GM21423 (cell line): ENCODE results near the gene ARID3C.

ENCODE experiments used
- ATAC-seq: cut with Tn5 transposase; IDR thresholded peaks from one replicate; pipeline ENCODE4 v1.9.1; 2021; ENCODE audit warnings: mild to moderate bottlenecking, moderate library complexity; ENCODE audit not compliant: unreplicated experiment

Gene ARID3C

DNA sequence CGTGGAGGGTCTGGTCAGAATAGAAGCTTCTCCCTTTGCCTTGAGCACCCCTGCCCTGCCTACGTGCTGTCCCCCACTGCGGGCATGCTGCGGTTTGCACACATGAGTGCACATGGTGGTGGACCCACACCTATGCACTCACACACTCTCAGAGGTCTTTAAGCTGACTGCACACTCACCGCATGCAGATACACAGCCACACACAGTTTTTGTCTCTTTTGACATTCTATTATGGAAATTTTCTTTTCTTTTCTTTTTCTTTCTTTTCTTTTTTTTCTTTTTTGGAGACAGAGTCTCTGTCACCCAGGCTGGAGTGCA is 584 bp upstream of the ARID3C start:
- ATAC-seq, result no peak

DNA sequence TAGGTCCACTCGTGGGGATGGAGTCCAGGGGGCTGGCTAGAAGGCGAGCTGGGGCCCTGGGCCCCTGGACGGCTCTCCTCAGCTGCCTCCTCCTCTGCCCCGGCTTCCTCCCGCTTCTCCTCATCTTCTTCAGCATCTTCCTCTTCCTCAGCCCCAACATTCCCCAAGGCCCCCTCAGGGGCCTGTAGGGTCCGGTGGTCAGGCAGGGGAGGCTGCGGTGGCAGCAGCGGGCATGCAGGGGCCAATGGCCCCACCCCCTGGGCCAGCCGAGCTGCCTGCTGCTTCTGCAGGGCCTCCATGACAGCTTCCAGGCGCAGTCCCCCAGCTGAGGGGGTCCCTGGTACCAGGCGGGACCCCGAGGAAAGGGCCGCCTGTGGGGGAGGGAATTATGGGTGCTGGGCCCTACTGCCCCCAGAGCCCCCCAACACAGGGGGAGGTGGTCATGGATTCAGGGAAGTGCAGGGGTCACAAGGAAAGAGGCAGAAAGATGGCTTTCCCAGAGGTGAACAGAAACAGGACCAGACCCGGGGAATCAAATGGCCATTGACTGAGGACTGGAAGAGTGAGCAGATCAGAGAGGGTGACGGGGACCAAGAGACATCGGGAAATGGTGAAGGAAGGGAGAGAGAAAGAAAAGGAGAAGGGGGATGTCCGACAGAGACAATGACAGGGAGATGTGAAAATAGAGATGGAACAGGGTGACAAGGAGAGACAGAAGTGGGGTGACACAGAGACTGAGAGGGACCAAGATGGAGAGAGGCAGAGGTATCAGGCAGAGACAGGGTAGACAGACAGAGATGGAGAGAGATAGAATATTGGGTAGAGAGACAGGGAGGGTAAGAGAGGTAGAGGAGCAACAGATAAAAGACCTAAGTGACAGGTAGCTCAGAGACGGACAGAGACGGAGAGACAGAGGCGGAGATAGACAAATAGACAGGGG is 880 bp downstream of the ARID3C start:
- no peak for ATAC-seq

DNA sequence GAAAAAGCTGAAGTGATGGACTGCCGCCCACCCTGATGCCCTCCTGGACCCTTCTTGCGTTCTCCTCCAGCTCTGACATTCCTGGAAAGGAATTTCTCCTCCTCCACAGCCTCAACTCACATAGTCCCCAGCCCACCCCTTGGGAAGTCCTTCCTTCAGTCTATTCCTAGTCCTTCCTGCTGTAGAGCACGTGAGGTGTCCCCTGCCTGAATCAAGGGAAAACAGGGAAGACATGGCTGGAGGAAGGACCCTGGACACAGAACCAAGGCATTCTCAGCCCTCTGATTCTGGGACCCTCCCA is 3.7 kb downstream of the ARID3C start:
- ATAC-seq, result no peak

DNA sequence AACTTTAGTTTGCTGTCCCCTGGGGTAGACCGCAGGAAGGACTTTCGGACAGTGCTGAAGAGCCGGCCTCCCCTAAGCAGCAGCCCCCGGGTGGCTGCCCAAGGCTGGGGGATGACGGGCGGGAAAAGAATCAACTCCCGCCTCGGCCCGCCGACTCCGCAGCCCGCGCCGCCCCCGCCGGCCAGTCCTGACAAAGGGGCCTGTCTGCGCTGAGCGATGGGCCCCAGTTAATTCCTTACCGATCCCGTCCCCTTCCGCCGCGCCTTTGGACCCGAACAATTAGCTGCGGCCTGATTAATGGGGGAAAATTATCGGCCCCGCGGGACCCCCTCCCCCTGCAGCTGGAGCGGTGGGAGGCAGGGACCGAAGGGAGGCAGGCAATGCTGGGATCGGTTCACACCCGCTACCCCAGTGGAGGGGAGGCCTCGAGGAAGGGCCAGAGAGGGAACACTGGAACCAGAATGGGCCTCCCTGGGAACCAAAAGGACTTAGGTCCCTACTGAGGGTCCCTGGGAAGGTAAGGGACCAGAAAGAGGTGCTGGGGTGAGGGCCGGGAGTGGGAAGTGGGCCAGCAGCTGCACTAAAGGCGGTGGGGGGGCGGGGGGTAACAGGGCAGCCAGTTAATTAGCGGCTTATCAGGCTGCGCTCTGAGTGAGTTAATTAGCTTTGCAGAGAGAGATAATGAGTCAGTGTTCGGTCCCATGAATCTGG is 4.2 kb downstream of the ARID3C start:
- no peak for ATAC-seq

DNA sequence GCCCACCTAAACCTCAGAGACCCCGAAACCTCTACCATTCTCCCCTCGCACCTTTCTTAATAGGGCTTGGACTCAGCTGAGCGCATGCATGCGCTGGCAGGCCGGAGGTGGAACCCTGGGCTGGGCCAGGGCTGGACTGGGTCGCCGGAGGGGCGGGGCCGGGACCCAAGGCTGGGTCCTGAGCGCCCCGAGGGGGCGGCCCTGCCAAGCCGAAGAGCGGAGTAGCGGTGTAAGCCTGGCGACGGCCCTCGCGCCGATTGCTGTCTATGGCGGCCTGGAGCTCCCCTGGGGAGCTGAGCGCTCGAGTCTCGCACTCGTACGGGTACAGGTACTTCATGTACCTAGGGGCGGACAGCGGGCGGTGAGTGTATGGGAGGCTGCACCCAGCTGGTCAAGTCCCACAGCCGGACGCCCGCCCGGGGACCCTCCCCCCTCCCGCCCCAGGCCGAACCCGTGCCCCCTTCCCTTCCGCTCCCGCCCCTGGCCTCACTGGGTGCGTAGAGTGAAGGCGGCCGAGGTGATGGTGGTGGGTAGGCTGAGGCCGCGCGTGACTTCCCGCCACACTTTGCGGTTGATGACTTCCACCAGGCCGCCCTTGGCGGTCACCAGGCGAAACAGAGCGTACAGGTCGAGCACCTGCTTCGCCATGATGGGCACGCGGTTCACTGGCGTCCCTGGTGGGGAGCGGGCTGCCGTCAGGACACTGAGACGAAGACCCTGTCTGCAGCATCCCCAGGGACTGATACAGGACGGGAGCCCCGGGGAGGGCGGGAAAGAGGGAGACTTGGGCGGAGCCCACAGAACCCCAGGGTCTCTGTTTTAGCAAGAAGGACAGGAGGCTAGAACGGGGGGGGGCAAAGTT is 5.3 kb downstream of the ARID3C start:
- ATAC-seq, result no peak

DNA sequence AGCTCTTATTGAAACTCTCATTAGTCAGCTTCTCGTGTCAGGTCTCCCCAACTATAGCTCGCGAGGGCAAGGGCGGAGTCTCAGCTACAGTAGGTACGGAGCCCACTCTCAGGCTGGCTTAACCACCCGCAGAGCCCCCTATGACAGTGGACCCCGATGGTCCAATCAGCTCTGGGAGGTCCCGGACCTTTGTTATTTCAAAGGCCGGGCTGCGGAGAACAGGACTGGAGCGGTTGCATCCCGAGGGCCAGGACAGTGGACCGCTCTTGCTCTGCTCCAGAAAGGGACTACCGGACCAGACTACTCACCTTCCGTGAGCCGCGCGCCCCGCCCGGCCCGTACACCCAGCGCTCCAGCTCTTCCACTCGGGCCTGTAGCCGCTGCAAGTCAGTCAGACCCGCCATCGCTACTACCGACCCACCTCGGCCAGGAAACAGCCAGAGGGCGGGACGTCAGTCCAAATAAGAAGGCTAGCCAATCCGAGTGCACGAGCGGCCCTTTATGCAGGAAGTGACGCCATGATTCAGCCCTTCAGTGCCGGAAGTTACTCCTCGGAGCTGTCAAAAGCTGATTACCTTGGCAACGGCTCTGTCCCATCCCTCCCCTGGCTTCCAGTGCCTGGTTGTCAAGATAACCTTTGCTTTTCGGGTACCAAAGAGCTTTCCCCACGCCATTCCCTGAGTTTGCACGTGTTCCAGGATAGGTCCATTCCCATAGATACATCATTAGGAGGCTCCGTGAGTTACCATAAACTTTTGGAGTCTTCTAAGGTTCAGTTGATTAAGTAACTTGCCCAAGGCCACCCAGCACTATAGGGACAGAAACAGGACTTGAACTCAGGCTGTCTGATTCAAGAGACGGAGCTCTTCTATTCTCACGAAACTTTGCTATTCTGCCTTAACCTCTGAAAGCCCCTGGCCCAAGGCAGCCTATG is 8.5 kb downstream of the ARID3C start, which contains the start of gene DCTN3:
Gene DCTN3 (minus strand): TSS at position 435 of the 934 bp plus-strand sequence. CDS start 31 bp downstream, at position 404.
- peak; percentile 97 for ATAC-seq

DNA sequence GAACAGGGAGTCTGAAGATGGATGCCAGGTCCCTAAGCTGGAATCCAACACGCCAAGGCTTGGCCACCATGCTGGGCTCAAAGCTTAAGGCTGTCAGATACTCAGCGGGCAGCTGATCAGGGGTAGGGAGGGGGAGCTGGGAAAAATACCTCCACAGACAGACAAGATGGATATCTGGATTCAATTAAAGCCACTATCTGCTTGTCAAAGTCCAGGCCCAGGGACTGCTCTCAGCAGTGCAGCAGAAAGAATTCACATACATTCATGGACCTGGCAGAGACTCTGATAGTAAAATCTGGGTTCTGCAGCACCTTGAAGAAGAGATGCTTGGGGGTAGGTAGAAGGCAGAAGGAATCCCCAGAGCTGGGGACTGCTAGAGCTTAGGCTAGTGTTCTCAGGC is 13.7 kb downstream of the ARID3C start:
- no peak for ATAC-seq

DNA sequence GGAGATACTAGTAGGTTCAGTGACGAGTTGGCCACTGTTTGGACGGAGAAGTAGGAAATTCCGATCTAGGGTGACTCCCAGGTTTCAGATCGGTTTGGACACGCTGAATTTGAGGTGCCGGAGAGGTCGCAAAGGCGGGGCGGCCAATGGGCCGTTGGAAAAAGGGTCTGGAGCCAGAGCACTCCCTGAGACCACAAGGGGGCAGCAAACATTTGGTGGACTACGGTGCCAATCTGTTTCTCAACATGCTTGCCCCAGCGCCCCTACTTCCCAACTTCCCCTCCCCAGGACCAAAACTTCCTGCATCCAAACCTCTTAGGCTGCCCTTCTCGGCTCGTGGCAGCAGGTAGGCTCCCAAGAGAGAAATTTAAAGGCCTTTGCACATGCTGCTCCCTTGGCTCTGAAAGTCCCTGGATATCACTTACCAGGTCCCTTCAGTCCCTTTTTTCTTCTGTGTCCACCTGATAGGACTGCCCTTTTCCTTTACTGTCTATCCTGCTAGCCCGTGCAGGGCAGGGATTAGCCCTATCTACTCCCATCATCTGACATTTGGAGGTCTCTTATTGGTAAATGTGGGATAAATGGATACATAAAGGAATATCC is 16.0 kb downstream of the ARID3C start:
- peak; percentile 45 for ATAC-seq

DNA sequence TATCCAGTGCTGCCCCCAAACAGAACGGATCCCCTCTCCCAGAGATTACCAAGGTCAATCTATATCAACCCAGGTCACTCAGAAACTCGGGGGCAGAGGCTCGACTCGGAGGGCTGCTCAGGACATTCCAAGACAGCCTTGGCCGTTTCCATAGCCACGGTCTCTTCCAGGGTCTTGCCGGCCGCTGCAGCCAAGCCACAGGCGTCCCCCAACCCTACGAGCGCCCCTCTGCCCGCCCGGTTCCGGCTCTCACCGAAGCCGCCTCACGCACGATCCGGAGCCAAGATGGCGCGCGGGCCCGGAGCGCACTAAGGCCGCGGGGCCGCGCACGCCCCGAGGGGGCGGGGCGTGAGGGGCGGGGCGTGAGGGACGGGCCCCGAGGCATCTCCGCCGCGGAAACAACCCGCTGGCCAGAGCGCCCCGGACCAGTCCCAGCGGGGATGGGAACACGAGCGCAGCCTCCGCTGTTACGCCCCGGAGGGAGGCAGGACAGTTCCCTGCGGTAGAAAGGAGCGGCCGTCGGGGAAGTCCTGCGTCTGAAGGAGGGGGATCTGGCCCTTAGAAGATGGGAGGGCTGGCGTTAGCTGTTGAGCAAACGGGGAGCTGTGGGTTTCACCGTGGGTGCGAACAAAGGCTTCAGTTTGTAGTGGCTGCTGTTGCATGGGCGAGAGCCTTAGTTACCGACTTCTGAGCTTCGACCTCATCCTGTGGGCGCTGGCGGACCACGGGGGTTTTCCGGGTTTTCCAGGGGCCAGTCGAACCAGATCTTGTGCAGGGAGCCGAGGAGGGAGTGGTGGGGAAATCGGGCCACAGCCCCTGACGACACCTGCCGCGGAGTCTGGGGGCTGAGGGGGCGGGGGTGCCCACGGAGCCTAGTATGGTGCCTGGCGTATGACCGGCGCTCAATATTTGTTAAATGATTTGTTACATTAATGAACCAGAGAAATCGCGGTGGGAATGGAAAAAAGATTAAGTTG is 16.8 kb downstream of the ARID3C start, which contains the start of gene RPP25L:
Gene RPP25L (minus strand): TSS at position 287 of the 977 bp plus-strand sequence. CDS start 801 bp downstream, outside the sequence.
- peak; percentile 75 for ATAC-seq

DNA sequence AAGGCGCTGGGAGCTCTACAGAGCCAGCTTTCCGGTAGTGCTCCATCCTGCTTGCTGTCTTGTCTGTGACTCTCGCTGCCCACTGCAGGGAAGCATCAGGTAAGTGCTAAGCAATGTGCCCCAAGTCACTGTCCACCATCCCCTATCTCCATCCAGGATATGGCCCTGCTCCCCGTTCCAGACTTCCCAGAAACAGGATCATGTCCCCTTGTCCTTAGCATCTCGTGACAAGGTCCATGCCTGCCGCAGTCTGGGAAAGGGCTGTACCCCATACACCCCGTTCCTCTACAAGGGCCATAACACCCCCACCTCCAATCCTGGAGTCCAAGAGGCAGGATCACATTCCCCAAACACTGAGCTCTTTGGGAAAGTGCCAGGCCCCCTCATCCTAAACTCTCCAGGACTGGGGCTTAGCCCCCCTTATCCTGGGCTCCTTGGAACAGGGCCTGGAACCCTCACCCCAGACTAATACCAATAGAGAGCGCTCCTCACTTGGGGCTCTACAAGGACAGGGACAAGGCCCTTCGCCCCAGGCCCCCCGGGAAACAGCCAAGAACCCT is 17.5 kb downstream of the ARID3C start:
- no peak for ATAC-seq

DNA sequence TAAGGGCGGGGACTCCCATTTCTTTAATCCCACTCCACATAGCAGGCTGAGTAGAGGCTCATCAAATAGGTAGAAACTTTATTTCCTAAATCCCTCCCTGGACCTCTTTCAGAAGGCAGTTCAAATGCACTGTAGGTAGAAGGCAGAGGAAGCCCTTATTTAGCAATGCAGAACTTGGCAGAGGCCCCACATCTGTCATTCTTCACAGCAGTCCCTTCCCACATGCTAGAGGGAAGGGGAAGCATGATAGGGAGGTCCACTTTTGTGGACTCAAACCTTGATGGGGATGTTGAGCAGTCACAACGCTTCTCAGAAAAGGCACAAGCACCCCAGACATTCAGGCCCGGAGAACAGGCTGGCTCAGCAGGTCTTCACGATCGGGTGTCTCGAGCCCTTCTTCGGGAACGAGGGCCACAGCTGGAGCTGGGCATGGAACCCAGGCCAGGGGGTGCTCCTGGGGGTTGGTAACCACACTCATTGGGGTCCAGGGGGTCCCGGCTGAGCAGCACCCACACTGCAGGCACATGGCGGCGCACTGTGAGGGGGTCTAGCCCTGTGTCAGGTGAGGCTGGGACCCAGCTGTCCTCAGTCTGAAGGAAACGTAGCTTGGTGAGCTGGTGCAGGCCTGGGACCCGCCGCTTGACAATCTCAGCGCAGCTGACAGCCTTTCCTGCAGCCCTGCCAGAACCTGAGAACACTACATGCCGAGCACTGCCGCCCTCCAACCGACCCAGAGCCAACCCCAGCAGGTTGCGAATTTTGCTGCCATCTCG is 18.2 kb downstream of the ARID3C start:
- ATAC-seq, result no peak

DNA sequence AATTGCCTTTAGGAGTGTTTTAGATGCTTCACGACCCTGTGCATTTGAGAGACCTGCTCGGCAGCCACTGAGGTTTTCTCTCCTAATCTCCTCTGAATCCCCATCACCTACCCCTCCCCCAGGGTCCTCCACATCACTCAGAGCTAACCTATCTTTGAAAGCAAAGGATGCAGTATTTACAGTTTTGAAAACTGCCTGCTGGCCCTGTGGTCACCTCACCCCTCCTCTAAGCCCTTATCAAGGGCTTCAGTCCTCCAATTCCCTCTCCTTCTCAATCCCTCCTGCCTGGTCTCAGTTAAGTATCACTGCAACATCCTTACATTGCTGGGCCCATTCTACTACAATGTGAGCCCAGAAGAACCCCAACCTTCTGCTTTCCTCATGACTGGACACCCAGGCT is 21.5 kb downstream of the ARID3C start:
- ATAC-seq, result no peak

DNA sequence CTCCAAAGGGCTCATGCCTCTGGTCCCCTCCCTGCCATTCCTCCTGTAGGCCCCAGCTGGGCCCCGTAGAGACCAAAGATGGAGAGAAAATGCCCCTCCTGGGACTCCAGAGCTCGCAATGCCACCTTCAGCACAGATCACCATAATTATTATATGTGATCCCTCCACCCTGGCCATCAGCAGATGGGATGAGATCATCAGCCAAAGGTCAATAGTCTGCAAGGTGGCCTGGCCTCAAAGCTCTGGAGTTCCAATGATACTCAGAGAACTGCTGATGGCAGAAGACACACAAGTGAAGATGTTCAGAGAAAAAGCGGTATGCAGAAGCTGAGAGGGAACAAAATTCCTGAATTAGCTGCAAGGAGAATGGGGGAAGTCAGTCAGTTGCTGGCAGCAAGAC is 22.0 kb downstream of the ARID3C start:
- ATAC-seq, result no peak

DNA sequence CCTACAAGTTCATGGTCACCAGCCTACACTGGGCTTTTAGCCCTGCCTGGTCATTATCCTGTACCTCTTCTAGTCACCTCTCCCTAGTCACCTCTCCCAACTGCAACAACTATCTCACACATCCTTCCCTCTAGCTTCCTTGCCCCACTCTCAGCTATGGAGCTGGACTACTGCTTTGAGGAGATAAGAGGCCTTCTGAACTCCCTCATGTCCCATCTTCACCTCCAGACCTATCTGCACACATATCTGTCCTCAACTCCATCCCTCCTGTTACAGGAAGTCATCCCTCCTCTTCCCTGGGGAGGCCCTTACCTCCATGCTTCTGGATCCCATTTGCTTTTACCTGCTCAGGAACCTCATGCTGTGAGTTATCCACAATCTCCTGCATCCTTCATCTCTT is 22.7 kb downstream of the ARID3C start:
- ATAC-seq, result no peak

DNA sequence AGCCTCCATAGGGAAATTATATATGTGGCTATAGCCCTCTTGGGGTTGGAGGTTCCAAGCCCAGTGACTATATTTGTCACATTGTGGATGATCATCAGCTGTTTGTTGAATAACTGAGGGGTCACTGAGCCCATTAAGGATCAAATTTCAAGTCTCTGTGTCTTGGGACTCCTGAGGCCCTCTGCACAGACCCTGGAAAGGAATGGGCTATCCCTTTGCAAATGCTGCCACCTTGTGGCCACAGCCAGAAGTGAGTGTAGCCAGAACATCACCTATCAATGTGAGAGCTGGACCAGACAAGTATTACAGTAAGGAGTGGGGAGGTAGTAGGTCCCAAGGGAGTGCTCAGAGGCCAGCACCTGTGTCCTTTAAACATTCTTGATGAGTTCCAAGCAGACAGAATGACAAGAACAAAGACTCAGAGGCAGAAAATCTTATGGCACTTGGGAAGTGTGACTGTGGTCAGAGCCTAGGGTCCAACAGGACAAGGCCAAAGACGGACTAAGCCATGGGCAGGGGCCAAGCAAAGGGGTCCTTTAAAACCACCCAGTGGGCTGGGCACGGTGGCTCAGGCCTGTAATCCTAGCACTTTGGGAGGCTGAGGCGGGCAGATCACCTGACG is 25.1 kb downstream of the ARID3C start:
- ATAC-seq, result peak; percentile 75

DNA sequence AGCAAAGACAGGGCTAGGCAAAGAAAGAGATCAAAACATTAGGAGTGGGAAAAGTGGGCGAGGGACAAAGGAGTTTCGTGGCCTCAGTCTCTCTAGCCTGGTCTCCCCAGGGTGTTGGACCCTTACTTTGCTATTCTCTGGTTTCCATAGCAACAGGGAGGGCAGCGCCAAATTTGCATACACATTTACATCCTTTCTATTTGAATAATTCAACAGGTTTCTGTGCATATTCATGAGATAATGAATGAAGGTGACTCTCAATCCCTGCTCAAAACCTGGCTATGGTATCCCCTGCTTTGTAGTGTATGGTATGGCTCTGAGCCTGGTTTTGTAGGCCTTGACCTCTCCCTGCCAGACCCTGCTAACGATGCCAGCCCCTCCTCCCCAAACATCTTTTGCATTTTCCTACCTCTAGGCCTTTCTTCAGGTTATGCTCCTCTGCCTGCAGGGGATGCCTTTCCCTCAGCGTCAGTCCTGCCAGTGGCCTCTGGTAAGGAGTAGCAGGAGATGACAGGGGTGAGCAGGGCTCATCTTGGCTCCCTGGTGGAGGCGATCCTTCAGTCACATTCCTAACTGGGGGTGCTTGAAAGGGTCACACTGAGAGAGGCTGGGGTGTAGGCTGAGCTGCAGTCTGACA is 26.8 kb downstream of the ARID3C start:
- no peak for ATAC-seq

DNA sequence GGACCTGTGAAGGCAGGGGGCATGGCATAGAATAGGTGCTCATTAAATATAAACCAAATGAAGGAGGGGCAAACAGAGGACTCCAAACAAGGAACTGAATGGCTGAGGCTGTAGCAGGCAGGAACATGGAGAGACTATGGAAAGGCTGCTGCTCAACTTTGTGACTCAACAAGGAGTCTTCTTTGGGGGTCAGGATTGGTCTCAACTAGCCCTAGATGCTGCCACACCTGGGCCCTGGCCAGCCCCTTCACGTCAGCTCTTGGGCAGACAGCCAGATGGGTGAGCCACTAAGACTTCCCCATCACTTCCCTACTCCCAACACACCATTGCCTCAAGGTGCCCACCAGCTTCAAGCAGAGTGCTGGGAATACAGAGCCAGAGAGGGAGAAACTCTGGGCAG is 28.0 kb downstream of the ARID3C start:
- ATAC-seq, result no peak
